HepG2 (cell line): ENCODE data around the gene CIAO3. TPM values are rescaled to one million over a fixed set of nuclear protein-coding genes. Genes with fewer than 3 reads are reported as not detected.

Source experiments
- ARHGAP35 ChIP-seq: sonication (generic); formaldehyde crosslinking; IDR thresholded peaks from 2 replicates; pipeline ENCODE4 v1.9.0; 2022; ENCODE audit warnings: mild to moderate bottlenecking, inconsistent platforms, moderate library complexity, missing genetic modification reagents, borderline replicate concordance
- CREBL2 ChIP-seq: sonication (generic); formaldehyde crosslinking; IDR thresholded peaks from 2 replicates; pipeline ENCODE4 v1.8.1; 2023; ENCODE audit warnings: missing genetic modification reagents, mild to moderate bottlenecking, borderline replicate concordance
- FOSL2 ChIP-seq: sonication (generic); formaldehyde crosslinking; IDR thresholded peaks from 2 replicates; pipeline ENCODE4 v1.4.0; 2020; ENCODE audit warnings: missing genetic modification reagents
- MAFG ChIP-seq: sonication (generic); formaldehyde crosslinking; IDR thresholded peaks from 2 replicates; pipeline ENCODE4 v1.5.1; 2020; ENCODE audit warnings: mild to moderate bottlenecking, missing genetic modification reagents
- NPAS2 ChIP-seq: sonication (generic); formaldehyde crosslinking; IDR thresholded peaks from 2 replicates; pipeline ENCODE4 v1.8.0; 2022; ENCODE audit warnings: mild to moderate bottlenecking, missing genetic modification reagents, borderline replicate concordance
- STAT6 ChIP-seq: sonication (generic); formaldehyde crosslinking; IDR thresholded peaks from 2 replicates; pipeline ENCODE4 v1.4.0; 2020; ENCODE audit warnings: missing genetic modification reagents, mild to moderate bottlenecking, borderline replicate concordance
- XRCC5 ChIP-seq: fragments of 200-400 bp; formaldehyde crosslinking; optimal IDR thresholded peaks from 2 replicates; pipeline ENCODE3; 2017; ENCODE audit warnings: mild to moderate bottlenecking, low read length
- ZNF326 ChIP-seq: sonication (generic); formaldehyde crosslinking; IDR thresholded peaks from 2 replicates; pipeline ENCODE4 v1.4.0; 2020; ENCODE audit warnings: missing genetic modification reagents, borderline replicate concordance
- ZNF44 ChIP-seq: sonication (generic); formaldehyde crosslinking; IDR thresholded peaks from 2 replicates; pipeline ENCODE4 v1.5.1; 2020; ENCODE audit warnings: mild to moderate bottlenecking, missing genetic modification reagents
- ZNF737 ChIP-seq: sonication (generic); formaldehyde crosslinking; IDR thresholded peaks from 2 replicates; pipeline ENCODE4 v1.5.0; 2020; ENCODE audit warnings: missing genetic modification reagents, mild to moderate bottlenecking, borderline replicate concordance
- ZNF784 ChIP-seq: sonication (generic); formaldehyde crosslinking; IDR thresholded peaks from 2 replicates; pipeline ENCODE4 v1.5.1; 2020; ENCODE audit warnings: missing genetic modification reagents, mild to moderate bottlenecking, borderline replicate concordance
- polyA plus RNA-seq, 8 experiments: library from polyadenylated mRNA; depleted of rRNA in 3 of 8; stranded (reverse) in 7 of 8; unstranded in 1 of 8; fragments of >200 nt; fragmentation: Illumina TruSeq in 4 of 8; extraction: Trizol in 4 of 8; gene quantifications; 2 replicates each; pipeline versions ENCODE4 v1.2.1 to v1.2.3, GENCODE V29; 2011 to 2016; ENCODE audit warnings: low read depth in 4 of 8, missing spikeins in 1 of 8, mixed read lengths in 1 of 8; ENCODE audit not compliant: insufficient read depth in 1 of 8
- total RNA-seq, 5 experiments: library from RNA; depleted of rRNA; stranded (reverse); fragments of >200 nt; fragmentation: Illumina TruSeq; extraction: Trizol; gene quantifications; 2 replicates each; pipeline ENCODE4 v1.2.3, GENCODE V29; 2016; ENCODE audit warnings: low read depth in 1 of 5
- TF ChIP-seq, protein P1 (sequence below): sonication (generic); formaldehyde crosslinking; IDR thresholded peaks from 2 replicates; pipeline ENCODE4 v1.8.0; 2022; ENCODE audit warnings: low read depth, missing genetic modification reagents

CIAO3 gene
- total and polyA plus RNA-seq, 2 of the 13 experiments (the other 11 are each of a cell fraction or from before 2014, with no cell fraction given): 21.7 to 25.0 TPM

DNA sequence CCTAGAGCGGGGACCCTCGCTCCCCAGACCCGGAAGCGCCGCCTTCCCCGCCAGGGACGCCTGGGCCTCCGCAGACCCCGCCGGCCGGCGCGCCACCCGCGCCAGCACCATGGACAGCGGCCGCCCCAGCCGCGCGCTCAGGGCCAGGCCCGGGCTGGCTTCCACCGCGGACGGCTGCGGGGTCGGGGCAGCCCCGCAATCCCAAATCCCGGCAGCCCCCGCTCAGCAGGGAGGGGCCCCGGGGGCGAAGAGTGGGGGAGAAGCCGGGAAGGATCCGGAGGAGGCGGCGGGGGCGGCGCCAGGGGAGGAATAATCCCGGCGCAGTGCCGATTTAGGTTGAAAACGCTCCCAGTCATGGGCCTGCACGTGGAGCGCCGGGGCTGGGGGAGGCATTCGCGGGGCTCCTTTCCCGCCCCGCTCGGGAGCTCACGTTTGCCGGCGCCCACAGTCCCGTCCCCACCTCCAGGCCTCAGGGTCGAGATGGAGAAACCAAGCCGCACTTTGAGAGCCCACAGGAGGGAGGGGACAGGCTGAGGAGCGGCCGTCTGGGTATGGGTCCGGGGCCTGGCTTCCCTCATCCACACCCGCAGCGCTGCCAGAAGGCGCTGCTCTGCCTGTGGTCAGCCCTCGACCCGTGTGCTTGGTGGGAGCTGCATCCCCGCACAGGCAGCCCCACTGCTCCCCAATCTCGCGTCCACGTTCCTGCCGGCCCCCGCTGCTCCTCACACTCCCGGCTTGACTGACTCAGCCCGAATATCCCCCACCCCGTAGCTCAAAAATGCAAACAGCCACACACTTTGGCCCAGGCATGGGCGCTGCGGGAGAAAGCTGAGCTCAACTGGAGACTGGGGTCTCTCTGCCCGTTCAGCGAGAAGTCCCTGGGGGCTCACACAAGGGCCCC, 39.9 kb downstream of the CIAO3 start (continued):
- no peak for TF ChIP-seq NPAS2 (CRISPR knock-in tag)
- TF ChIP-seq, protein P1, sequence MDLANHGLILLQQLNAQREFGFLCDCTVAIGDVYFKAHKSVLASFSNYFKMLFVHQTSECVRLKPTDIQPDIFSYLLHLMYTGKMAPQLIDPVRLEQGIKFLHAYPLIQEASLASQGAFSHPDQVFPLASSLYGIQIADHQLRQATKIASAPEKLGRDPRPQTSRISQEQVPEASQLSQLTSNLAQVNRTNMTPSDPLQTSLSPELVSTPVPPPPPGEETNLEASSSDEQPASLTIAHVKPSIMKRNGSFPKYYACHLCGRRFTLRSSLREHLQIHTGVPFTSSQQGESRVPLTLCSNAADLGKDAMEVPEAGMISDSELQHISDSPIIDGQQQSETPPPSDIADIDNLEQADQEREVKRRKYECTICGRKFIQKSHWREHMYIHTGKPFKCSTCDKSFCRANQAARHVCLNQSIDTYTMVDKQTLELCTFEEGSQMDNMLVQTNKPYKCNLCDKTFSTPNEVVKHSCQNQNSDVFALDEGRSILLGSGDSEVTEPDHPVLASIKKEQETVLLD (CRISPR knock-in tag): peak; percentile 73
- no peak for TF ChIP-seq ARHGAP35
- no peak for TF ChIP-seq ZNF737 (CRISPR knock-in tag)
- no peak for TF ChIP-seq ZNF326
- TF ChIP-seq MAFG (CRISPR knock-in tag): no peak
- no peak for TF ChIP-seq ZNF44 (CRISPR knock-in tag)
- TF ChIP-seq CREBL2 (CRISPR knock-in tag): no peak
- no peak for TF ChIP-seq XRCC5
- no peak for TF ChIP-seq STAT6 (CRISPR knock-in tag)
- no peak for TF ChIP-seq FOSL2 (CRISPR knock-in tag)
- TF ChIP-seq ZNF784 (CRISPR knock-in tag): peak; percentile 81; the same call in 1 of the 2 replicates
